Measurements from ENCODE around the gene SEC14L5.
"Not testable (repeated sequence)": the region's sequence is repeated elsewhere in the genome, so short reads cannot be mapped to it uniquely, and the experiment has no call there.

Gene SEC14L5

DNA sequence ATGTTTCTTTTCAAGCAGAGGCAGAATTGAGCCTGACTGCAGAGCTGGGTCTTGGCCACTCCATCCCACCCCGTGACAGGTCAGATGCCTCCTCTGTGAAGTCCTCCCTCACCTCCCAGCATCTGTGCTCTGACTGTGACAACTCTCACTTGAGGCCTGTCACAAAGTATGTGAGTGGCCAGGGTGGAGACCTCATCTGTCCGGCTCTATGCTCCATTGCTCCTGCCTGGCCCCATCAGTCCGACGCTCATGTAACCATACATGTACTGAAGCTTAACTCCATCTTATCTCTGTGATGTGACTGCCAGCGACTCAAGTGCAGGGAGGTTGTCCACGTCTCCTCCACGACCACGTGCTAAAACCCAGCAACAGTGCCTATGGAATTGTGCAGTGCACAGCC is 24.7 kb upstream of the SEC14L5 start:
- no peak for DNase-seq

DNA sequence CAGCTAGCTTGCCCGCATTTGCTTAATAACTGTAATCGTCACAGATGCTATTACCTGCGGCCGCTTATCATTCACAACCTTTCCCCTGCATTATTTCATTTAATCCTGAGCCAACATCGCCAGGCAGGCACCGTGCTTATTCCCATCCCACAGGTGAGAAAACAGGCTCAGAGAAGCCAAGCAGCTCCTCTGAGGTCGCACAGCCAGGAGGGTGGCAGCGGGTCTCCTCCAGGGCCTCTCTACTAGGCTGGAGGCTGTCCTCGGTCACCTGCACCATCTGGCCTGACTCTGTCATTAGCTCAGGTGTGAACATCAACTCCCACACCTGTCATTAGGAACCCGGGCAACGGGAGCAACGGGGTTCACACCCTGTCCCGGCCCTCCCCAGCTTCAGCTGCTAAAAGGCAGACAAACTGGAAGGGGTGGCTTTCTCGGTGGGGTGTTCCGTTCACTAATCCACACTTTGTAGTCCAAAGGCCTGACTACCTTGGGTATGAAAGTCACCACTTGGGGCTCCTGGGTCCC is 24.2 kb upstream of the SEC14L5 start:
- DNase-seq: peak; percentile 51

DNA sequence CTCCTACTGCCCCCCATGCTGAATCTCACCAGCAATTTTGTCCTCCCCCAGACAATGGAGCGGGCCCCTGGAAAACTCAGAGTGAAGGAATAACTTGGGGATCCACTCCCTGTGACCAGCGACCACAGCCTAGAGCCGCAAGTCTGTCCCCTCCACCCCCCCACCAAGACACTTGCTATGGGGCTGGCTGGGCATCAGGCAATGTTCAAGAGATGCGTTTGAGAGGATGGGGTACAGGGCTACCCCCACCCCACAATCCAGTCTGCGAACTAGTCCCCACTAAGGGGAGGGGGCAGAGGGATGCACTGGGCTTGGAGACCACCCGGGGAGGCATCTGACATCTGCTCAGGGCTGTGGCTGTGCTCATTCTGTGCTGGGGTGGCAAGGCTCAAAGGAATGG is 23.5 kb upstream of the SEC14L5 start:
- no peak for DNase-seq

DNA sequence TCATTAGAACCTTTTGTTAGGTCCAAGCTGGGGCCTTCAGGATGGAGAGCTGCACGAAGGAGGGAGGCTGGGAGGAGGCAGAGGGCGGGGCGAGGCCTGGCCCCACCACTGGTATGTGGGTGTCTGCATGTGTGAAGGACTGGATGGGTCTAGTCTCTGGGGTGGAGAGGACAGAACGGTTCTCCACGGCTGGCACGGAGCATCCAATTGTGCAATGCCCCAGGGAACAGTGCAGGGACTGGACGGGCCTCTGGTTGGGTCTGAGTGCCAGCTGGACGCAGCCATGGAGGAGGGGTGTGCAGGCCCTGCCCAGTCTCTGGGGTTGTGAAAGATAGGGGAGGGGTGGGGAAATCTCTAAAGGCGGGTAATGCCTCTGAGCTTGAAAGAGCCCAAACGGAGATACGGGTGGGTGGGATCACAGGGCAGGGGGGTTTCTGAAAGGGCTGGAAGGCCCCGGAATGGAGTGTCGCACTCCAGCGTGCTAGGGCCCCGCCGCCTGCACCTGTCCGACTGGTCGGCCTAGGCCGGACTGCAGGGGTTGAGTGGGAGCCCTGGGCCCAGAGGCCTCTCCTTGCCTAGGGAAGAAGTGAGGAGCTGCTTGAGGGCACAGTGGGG is 22.8 kb upstream of the SEC14L5 start:
- DNase-seq: no peak

DNA sequence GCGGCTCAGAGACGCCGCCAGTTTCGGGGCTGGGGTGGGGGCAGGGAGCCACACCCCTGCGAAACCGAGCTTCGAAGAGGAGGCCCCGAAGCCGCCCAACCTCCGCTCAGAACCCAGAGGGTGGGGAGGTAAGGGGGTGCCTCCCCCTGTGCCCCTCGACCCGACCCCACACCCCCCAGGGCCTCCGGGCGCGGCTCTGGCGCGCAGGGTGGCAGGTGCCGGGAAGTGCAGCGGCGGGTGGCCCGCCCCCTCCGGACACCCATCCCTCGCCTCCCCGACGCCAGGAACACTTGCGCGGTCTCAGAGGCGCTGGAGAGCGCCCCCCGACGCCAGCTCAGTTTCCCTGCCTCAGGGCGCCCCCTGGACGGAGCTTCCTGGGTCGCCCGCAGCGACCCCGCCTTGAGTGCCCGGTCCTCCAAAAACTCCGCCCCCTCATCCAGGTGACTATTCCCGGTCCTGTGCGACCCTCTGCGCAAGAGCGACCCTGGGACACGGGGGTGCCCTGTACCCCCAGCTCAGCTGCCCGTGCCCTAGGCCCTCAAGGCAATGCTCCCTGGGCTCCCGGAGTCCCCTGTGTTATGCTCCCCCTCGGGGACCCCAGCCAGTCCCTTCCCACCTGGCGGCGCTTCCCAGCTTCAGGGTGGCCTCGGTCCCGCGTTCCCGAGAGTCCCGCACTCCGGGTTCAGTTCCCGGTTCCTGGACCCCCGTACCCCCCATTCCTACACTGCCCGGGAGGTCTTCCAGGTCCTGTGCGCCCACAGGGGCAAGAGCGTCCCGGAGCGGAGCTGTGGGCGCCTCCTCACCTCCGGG is 21.7 kb upstream of the SEC14L5 start:
- DNase-seq: peak; percentile 83

DNA sequence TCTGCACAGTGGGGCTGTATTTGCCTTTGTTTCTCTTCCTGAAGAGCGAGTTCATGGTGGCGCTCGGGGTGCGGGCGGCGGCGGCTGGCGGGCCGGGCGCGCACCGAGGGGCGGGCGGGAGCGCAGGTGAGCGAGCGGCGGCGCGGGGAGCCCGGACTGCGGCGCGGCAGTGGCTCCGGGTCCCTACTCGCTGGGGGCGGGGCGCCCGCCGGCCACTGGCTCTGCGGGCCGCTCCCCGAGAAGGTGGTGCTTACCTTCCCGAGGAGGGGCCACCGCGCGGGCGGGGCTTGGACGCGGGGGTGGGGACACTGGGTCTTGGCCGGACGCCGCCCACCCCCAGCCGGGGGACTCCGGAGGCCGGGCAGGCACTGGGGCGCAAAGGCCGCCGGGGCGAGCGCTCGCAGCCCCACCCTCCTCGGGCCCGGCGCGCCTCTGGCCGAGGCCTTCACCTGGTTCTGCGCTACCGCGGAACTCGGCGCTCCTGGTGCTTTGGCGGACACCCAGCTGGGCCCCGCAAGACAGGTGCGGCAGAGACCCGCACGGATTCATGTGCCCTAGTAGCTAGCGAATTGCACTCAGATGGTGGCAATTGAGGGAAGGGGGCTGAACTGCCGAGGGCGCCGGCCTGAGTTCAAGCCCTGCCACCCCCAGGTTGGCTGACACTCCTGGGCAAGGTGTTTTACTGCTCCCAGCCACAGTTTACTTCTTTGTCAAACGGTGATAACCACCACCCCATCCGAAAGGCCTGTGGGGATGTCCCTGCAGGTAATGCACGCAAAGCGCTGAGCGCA is 20.9 kb upstream of the SEC14L5 start, which contains the start of gene PPL:
PPL (minus strand) TSS at position 158 of the 791 bp plus-strand sequence; CDS start at position 55, 103 bp downstream.
- peak; percentile 98 for DNase-seq

DNA sequence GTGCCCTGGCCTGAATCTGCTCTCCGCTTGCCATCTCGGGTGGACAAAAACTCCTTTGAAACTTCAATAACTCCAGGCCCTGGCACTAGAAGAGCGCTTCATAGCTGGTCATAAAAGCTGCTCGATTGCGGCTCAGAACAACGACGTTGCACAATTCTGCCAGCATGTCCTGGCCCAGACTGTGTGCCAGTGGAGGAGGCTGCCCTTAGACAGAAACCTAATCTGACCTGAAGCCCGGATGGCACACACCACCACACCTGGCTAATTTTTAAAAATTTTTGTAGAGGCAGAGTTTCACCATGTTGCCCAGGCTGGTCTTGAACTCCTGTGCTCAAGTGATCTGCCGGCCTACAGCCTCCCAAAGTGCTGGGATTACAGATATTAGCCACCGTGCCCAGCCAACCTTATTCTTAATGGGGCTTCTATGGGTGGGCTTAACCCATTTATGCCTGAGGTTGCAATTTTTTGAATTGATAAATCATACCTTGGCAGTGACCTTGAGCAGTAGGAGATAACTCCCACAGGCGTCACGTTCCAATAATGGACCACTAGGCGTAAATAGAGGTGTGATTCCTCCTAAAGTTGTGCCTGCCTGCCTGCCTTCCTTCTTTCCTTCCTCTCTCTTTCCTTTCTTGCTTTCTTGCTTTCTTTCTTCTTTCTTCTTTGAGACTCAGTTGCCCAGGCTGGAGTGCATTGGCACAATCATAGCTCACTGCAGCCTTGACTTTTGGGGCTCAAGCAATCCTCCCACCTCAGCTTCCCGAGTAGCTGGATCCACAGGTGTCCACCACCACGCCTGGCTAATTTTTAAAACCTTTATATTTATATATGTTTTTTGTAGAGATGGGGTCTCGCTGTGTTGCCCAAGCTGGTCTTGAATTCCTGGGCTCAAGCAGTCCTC is 20.1 kb upstream of the SEC14L5 start:
- DNase-seq: no peak

DNA sequence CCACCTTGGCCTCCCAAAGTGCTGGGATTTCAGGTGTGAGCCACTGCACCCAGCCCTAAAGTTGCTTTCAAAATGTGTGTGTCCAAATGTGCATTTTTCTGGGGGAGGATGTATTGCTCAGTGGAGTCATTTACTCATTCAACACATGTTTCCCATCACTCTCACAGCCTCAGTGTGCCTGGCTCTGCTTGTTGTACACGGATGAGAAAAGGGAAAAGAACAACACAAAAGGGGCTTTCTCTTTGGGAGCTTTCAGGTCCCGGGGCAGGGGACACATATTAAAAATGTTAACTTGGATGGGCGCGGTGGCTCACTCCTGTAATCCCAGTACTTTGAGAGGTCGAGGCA is 19.5 kb upstream of the SEC14L5 start:
- no peak for DNase-seq

DNA sequence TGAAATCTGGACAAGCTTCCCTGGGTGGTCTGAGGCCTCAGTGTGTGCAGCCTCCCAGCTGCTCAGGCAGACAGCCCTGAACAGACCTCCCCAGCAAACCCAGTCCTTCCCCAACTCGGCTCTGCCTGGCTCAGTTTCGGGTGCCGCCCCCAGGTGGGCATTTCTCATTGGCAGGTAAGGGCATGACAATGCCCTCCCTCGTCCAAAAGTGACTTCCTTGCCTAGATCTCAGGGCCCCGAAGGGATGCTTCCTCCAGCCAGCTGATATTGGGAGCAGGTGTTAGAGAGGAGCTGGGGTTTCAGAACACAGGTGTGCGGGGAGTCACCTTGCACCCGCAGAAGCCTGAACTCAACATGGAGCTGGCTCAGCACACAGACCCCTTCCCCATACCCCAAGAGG is 17.4 kb upstream of the SEC14L5 start:
- peak; percentile 59 for DNase-seq

DNA sequence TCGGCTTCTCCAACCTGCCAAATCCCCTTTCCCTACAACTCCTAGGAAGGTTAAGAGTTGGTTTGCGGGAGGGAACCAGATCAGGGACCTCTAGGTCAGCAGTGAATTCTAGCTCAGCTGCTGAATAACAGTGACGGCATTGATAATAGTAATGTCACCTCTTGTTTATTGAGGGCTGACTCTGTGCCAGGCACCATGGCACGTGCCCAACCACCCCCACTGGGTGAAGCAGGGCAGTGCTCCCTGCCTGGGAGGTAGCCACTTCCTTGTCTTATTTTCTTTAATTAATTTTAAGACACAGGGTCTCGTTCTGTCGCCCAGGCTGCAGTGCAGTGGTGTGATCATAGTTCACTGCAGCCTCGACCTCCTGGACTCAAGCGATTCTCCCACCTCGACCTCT is 15.6 kb upstream of the SEC14L5 start:
- no peak for DNase-seq

DNA sequence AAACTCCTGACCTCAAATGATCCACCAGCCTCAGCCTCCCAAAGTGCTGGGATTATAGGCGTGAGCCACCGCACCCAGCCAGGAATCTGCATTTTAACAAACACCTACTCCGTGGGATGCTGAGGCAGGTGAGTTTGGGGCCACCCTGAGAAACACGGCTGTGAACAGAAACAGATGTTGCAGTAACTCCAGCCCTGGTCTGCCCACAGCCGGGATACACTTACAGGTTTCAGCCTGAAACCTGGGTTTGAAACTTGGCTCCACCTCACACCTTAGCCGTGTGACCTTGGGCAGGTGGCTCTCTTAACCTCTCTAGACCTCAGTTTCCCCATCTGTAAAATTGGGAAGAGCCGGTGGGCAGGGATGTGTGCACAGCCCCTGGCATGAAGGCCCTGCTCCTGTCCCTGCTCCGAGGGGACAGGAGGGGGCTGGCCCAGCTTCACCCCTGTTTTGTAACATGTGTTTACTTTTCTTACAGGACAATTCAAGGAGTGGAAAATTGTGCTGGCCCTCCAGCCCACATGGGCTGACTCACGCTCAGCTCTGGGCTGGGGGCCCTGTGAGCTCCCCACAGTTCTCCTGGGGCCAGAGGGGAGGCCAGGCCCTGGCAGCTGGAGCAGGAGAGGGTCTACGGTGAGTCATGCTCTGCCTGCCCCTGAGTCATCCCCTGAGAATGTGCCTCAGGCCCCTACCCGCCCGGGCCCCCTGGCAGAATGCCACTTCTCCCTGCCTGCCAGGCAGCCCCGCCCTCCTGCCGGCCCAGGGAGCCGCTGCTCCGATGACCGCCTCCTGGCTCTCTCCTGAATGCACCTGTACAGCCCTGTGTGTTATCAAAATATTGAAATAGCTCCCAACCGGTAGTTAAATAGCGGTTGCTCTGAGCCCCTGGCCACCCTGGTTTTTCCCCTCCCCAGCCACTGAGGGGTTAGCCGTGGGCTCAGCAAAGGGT is 13.5 kb upstream of the SEC14L5 start:
- DNase-seq: peak; percentile 99

DNA sequence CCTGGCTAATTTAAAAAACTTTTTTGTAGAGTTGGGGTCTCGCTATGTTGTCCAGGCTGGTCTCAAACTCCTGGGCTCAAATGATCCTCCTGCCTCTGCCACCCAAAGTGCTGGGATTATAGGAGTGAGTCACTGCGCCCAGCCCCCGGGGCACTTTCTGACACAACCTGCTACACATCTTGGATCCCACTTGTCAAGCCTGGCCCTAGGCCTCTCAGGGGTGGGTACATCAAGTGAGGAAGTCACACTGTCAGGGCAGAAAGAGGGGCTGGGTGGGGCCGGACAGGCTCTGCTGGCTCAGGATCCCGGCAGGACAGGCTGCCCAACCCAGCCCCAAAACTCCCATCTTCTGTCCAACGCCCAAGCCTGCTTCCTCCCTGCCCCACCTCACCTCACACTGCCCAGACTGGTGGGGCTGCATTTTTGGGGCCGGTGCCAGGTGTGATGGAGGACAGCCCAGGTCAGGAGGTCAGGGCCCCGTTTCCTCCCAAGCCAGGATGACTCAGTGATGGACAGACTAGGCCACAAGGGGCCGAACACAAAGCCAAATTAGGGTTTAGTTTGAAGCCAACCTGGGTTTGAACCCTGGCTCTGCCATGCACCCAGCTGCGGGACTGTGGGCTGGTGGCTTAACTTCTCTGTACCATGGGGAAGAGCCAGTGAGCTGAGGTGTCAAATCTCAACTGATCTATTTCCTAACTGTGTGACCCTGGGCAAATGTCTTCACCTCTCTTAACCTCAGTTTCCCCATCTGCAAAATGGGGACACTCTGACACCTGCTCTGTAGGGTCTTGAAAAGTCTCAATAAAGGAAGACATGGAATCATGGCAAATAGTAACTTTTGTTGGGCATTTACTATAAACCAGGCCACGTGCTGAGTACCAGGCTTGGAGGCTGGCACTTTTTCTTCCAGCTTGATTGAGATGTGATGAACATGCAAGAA is 12.3 kb upstream of the SEC14L5 start:
- DNase-seq: peak; percentile 46

DNA sequence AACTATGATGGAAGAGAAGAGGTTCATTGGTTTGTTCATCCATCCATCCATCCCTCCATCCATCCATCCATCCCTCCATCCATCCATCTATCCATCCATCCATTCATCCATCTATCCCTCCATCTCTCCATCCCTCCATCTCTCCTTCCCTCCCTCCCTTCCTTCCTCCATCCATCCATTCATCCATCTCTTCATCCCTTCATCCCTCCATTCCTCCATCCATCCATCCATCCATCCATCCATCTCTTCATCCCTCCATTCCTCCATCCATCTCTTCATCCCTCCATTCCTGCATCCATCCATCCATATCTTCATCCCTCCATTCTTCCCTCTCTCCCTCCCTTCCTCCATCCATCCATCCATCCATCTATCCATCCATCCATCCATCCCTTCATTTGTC is 11.2 kb upstream of the SEC14L5 start:
- no peak for DNase-seq

DNA sequence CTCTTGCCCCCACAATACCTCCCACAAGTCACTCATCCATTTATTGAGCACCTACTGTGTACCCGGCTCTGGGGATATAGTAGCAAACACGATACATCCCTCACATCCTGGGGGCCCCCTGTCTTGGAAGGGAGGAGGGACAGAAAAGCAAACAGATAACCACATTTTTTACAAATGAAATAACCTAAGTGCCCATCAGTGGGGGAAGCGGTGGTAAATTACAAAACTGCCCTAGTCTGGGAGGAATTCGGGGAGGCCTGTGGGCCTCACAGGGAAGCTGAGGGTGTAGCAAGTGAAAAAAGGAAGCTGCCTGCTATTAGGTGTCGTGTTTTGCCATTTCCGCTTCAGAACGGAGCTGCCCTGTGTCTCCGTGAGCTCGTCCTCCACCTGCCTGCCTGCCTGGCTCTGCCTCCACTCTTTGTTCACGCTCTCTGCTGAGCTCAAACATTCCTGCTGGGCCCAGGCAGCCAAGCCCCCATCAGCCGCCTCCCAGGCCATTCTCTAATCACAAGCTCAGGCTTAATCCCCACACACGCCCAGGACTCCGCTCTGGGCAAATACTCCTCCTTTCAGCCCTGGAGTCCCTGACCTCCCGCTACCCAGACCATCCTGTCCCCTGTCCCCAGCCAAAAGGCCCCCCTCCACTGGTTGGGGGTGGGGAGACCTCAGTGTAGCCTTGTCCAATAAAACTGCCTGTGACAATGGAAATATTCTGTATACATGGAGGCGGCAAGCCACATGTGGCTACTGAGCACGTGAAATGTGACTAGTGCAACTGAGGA is 10.2 kb upstream of the SEC14L5 start:
- peak; percentile 96 for DNase-seq

DNA sequence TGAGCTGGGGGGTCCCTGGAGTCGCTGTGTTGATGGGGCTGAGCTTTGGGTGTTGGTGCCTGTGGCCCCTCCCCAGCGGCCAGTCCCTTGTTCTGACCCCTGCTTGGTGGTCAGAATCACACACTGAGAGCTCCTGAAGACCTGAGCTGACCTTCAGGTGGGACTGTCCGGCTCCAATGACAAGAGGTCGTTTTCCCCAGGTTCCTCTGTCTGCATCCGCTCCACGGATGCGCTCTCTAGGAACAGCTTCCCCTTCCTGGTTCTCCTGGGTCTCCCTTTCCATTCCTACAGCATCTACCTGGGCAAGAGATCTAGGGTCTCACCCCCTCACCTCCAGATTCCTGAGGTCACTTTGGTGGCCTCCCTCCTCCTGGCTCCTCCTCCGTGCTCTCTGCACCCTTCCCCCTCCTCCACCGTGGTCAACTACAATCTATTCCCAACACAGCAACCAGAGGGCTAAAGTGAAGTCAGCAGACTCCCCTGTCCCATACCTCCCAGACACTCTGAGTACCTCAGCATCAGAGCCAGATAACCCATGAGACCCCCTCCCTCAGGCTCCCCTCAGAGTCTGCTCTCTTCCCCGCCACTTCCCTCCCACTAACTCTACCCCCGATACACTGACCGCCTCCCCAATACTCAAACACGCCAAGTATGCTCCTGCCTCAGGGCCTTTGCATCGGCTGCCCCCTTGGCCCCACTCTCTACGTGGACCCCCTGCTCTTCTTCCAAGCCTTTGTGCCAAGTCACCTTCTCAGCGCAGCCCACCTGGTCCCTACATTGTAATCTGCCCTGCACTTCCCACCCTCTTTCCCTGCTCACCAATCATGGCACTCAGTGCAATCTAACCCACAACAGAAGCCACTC is 9.0 kb upstream of the SEC14L5 start:
- no peak for DNase-seq

DNA sequence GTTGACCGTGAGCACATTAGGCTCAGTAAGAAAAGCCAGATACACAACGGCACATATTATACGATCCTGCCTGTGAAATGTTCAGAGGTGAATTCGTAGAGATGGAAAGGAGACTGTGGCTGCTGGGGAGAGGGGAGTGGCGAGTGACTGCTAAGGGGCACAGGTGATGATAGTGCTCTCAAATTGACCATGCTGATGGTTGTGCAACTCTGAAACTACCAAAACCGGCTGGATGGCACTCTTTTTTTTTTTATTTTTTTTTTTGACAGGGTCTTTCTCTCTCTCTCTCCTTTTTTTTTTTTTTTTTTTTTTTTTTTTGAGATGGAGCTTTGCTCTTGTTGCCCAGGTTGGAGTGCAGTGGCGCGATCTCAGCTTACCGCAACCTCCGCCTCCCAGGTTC is 8.1 kb upstream of the SEC14L5 start:
- no peak for DNase-seq

DNA sequence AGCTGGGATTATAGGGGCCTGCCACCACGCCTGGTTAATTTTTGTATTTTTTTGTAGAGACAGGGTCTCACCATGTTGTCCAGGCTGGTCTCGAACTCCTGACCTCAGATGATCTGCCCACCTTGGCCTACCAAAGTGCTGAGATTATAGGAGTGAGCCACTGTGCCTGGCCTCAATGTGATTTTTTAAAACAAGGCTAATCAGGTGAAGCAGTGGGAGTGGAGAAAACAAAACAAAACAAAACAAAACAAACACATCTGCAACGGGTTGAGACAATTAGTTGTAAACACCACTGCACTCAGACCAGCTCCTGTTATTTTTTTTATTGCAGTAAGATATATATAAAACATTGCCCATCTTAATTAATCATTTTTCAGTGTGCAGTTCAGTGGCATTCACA is 6.5 kb upstream of the SEC14L5 start:
- not testable (repeated sequence) for DNase-seq

DNA sequence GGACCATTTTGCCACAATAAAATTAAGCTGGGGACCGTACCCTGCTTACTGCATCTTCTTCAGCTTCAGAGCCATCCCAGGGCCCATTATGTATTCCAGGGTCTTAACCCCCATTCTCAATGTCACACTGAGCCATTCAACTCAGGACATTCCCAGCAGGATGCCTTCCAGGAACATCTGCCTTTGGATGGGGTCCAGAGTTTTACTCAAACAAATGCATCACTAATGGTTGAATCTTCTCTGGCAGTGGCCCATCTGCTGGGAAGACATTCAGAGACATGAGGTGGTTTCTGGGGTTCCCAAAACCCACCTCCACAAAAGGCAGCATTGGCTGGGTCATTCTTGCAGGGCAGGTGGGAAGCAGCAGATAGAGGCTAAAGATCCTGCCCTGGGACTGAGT is 3.4 kb upstream of the SEC14L5 start:
- peak; percentile 64 for DNase-seq

DNA sequence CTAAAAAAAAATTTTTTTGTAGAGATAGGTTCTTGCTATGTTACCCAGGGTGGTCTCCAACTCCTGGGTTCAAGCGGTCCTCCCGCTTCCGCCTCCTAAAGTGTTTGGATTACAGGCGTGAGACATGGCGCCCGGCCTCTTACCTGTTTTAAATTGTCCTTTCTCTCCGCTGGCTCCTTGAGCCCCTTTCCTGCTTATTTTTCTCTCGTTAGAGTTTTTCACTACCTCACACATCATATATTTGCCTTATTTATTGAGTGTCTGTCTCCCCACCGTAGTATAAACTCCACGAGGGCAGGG is 760 bp upstream of the SEC14L5 start:
- DNase-seq: no peak
